Measurements from ENCODE around the gene SLC25A14. TPM values are rescaled to one million over a fixed set of nuclear protein-coding genes. Genes with fewer than 3 reads are reported as not detected.

SLC25A14 gene
- total RNA-seq, 1 donor from 2014 or later = 28.4 TPM

DNA sequence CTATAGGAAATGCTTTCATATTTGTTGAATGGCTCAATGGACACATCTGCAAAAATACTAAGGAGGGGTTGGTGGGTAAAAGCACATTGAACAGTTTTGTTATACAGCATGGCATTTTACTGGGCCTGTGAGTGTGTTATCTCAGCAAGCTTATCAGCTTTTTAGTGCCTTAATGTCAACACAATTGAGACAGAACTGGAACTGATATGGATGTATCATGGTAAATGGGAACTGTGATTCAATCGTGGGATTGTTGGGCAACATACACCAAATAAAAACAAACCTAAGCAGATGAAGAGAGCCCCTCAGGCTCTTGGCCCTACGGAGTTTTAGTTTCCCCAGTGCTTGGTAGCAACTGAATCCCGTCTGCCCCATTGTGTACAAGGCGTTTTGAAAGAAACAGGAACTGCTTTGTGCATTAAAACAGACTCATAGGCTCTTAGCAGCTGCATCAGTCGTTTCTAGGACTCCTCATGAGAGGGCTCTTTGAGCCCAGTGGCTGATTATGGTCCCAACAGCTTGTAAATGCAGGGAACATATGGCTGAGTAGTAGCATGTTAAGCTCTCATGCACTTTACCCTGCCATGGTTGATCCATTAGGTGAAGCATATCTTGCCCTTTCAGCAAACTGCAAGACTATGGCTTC, 38.4 kb downstream of the SLC25A14 start:
- no peak for TF ChIP-seq CTCF (IDR thresholded peaks at IDR 0.05; ENCODE audit: partially characterized antibody, unreplicated experiment)
- Mint-ChIP-seq H3K36me3 (ENCODE audit: unreplicated experiment) (no peaks in the 10 kb centered on the region), H3K4me1 (ENCODE audit: low read depth, unreplicated experiment) (peaks cover 2% of the 10 kb centered on the region), H3K9me3 (ENCODE audit: unreplicated experiment) (no peaks in the 10 kb centered on the region), H3K27ac (ENCODE audit: unreplicated experiment) (peak overlapping the region; percentile 88), H3K27me3 (ENCODE audit: unreplicated experiment) (peaks cover 2% of the 10 kb centered on the region), H3K4me3 (ENCODE audit: unreplicated experiment) (no peak overlapping the region)
- no peak for DNase-seq

GRCh38 chrX:130385520-130385919, 45.8 kb downstream of the SLC25A14 start, which contains the start of gene GPR119:
Gene GPR119 (minus strand): TSS chrX:130385674. CDS start chrX:130385447, 227 bp downstream.
- DNase-seq = no peak
- no peaks in the 10 kb centered on the region for H3K9me3 Mint-ChIP-seq (ENCODE audit: unreplicated experiment)
- no peak within 1 kb of the TSS for H3K4me3 Mint-ChIP-seq (ENCODE audit: unreplicated experiment)
- no peak for TF ChIP-seq CTCF (IDR thresholded peaks at IDR 0.05; ENCODE audit: partially characterized antibody, unreplicated experiment)
- no peaks in the 10 kb centered on the region for H3K36me3 Mint-ChIP-seq (ENCODE audit: unreplicated experiment)
- no peaks in the 10 kb centered on the region for H3K4me1 Mint-ChIP-seq (ENCODE audit: low read depth, unreplicated experiment)
- peaks cover 2% of the 10 kb centered on the region for H3K27me3 Mint-ChIP-seq (ENCODE audit: unreplicated experiment)
- H3K27ac Mint-ChIP-seq (ENCODE audit: unreplicated experiment) = no peak within 1 kb of the TSS

GRCh38 chrX:130386408-130386808, 46.7 kb downstream of the SLC25A14 start:
- TF ChIP-seq CTCF (IDR thresholded peaks at IDR 0.05; ENCODE audit: partially characterized antibody, unreplicated experiment) = no peak
- no peaks in the 10 kb centered on the region for H3K4me1 Mint-ChIP-seq (ENCODE audit: low read depth, unreplicated experiment)
- H3K27me3 Mint-ChIP-seq (ENCODE audit: unreplicated experiment) = peaks cover 2% of the 10 kb centered on the region
- no peaks in the 10 kb centered on the region for H3K9me3 Mint-ChIP-seq (ENCODE audit: unreplicated experiment)
- DNase-seq = no peak
- no peak overlapping the region for H3K27ac Mint-ChIP-seq (ENCODE audit: unreplicated experiment)
- no peaks in the 10 kb centered on the region for H3K36me3 Mint-ChIP-seq (ENCODE audit: unreplicated experiment)
- H3K4me3 Mint-ChIP-seq (ENCODE audit: unreplicated experiment) = no peak overlapping the region

DNA sequence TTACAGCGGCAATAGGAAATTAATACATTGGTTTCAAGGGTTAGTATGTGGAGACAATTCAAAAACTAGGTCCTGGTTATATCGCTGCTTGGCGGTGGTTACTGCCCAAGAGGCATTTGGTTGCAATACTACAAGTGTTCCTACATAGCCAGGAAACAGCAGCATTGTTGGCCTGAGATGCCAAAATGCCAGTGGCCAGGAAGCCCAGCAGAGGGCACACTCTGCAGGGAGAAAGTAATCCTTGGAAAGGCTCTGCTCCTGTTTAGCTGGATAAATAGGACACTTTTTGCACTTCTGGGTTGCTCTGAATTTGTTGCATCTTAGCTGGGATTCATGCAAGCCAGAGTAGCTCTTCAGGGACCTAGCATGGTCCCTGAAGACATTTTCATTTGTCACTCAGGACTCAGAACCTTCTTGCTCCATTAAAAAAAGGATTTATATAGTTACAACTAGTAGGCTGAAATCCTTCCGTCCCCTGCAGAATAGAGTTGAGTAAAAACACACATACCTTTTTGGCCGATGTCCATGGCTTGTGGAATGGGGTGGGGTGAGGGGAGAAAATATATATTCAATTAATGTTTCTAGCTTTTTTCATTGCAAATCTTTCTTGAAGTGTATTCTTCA, 53.8 kb downstream of the SLC25A14 start:
- peak; percentile 58 for DNase-seq
- H3K27me3 Mint-ChIP-seq (ENCODE audit: unreplicated experiment) = peaks cover 3% of the 10 kb centered on the region

More for the DNA sequence above, 53.8 kb downstream of the SLC25A14 start:
- Mint-ChIP-seq H3K4me3 (ENCODE audit: unreplicated experiment) (no peak overlapping the region), H3K27ac (ENCODE audit: unreplicated experiment) (no peak overlapping the region), H3K4me1 (ENCODE audit: low read depth, unreplicated experiment) (peaks cover 2% of the 10 kb centered on the region), H3K36me3 (ENCODE audit: unreplicated experiment) (no peaks in the 10 kb centered on the region), H3K9me3 (ENCODE audit: unreplicated experiment) (no peaks in the 10 kb centered on the region)
- TF ChIP-seq CTCF (IDR thresholded peaks at IDR 0.05; ENCODE audit: partially characterized antibody, unreplicated experiment) = no peak

Data from glutamatergic neuron (in vitro differentiated cells).